Suppressor macrophage treated with lipopolysaccharide for 4 hours (primary cell): ENCODE data around the gene PROCA1.

Experiments used
- DNase-seq: peaks from one replicate; pipeline ENCODE4 v3.0.0-alpha.2; 2020

PROCA1 gene

DNA sequence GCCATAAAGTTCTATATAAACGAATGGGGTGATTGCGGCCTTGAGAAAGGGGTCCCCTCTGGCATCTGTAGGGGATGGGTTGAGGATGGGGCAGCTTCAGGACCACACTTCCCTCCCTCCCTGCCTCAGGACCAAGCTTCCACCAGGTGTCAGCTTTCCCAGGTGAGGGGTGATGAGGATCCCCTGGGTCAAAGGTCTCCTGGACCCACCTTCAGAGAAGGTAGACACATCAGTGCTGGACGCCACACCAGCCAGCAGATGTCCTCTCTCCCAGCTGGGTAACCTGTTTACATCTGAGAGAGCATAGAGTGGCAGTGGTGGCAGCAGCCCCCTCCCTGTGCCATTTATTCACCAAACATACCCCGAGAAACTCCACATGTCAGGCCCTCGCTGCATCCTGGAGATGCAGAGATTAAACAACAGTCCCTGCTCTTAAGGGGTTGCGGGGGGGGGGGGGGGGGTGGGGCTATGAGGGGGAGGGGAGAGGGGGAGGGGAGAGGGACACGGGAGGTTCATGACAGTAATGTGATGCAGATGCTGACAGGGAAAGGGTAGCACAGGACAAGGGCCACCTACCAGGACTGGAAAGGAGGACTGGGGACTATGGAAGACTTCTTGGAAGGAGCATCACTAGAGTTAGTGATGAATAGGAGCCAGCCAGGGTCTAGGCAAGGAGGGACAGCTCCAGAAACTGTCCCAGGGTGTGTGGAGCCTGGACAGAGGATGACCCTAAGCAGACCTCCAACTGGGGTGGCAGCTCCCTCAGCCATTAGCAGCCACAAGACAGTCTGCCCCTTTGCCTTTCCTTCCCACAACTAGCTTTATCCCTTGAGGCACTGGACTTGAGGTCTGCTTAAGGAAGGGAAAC is 5.0 kb downstream of the PROCA1 start:
- no peak for DNase-seq

DNA sequence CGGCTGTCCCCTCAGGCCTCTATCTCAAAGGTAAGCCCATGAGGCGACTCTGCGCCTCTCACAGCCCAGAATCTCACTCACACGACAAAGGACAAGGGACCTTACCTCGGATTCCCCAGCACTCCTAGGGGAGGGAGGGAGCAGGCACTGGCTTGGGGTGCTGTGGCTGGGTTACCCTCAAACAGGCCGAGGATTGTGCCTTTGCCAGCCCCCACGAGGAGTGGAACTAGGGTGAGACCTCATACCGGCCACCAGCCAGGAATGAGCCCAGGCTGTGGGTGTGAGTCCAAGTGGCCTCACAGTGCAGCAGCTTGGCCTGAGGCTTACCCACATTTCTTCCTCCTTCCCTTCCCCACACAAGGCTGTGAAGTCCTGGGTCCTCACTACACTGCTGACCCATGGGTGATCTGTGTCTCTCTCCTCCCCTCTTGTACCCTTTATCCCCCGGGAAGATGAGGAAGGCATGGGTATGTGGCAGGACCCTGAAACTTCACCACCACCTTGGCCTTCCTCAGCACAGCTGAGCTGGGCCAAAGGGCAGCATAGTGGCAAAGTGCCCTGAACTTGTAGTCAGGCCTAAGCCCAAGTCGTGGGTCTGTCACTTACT is 5.9 kb downstream of the PROCA1 start:
- no peak for DNase-seq

GRCh38 chr17:28705074-28705659 is 6.5 kb downstream of the PROCA1 start:
- DNase-seq = no peak

- no peak for DNase-seq
Observed at GRCh38 chr17:28704219-28704858, 7.3 kb downstream of the PROCA1 start.

- no peak for DNase-seq
Observed at GRCh38 chr17:28703552-28704218, 8.0 kb downstream of the PROCA1 start.

DNA sequence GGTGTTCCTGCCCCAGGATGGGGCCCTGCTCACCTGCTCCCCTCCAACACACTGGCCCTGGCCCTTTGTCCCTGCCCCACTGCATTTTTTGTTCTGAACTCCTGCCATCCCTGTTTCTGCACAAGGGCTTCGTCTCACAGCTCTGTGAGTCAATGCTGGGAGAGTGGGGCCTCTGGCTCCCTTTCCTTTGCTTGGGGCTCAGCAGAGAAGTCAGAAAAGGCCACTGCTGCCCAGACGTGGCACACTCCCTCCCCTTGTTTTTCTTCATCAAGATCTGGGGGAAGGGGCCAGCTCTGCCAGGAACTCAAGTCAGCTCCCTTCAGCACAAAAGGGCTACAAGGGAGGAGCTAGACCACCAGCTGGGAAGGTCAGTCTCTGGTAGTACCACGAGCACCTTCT is 8.9 kb downstream of the PROCA1 start:
- no peak for DNase-seq

- no peak for DNase-seq
Observed at GRCh38 chr17:28702026-28702751, 9.5 kb downstream of the PROCA1 start.

GRCh38 chr17:28700830-28701492 is 10.7 kb downstream of the PROCA1 start:
- DNase-seq = no peak

- DNase-seq = no peak
Observed at GRCh38 chr17:28700278-28700677, 11.4 kb downstream of the PROCA1 start.

GRCh38 chr17:28698253-28698941 is 13.3 kb downstream of the PROCA1 start:
- no peak for DNase-seq

DNA sequence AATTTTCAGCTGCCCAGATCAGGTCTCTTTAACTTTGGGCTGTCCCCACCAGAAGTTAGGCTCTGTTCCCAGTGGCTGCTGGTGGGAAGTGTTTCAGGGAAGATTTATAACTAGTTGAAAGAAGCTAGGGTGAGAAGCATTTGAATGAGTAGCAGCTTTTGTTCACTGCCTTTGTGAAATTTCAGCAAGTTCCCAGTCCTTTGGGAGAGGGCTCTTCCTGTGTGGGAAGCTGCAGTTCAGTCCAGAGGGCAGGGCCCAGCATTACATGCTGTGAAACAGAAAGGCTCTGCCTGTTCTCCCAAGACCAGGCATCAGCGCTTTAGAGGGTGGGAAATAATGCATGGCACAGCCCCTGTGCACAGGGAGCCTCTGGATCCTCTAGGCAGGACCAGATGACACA is 17.8 kb downstream of the PROCA1 start:
- no peak for DNase-seq

- no peak for DNase-seq
Observed at GRCh38 chr17:28689011-28689410, 22.7 kb downstream of the PROCA1 start.

GRCh38 chr17:28688481-28688880 is 23.2 kb downstream of the PROCA1 start:
- no peak for DNase-seq

- DNase-seq = no peak
Observed at GRCh38 chr17:28686296-28686695, 25.4 kb downstream of the PROCA1 start.

DNA sequence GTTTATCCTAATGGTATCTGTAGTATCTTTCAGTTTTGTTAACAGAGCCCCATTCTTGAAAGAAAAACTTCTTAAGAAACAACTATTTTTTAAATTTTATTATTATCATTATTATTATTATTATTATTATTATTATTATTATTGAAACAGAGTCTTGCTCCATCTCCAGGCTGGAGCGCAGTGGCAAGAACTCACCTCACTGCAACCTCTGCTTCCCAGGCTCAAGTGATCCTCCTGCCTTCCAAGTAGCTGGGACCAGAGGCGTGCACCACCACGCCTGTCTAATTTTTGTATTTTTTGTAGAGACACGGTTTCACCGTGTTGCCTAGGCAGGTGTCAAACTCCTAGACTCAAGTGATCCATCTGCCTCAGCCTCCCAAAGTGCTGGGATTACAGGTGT is 26.3 kb downstream of the PROCA1 start:
- no peak for DNase-seq

DNA sequence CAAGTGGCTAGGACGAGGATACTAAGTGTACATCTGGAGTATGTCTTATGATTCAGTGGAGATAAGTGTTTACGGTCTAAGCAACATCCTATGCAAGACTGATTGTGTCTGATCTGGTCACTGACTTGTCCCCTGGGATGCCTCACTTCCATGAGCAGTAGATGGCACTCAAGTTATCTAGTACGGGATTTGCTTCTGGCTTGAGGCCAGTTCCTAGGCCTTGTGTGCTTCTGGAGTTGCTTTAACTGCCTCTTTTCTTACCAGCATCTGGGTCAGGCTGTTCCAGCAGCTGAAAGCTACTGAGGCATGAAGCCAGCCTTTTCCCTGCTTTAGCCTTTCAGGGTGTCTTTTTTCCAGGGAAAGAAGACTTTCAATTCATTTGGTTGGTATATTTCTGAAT is 26.7 kb downstream of the PROCA1 start:
- DNase-seq = no peak

- no peak for DNase-seq
Observed at GRCh38 chr17:28682655-28683054, 29.0 kb downstream of the PROCA1 start.

DNA sequence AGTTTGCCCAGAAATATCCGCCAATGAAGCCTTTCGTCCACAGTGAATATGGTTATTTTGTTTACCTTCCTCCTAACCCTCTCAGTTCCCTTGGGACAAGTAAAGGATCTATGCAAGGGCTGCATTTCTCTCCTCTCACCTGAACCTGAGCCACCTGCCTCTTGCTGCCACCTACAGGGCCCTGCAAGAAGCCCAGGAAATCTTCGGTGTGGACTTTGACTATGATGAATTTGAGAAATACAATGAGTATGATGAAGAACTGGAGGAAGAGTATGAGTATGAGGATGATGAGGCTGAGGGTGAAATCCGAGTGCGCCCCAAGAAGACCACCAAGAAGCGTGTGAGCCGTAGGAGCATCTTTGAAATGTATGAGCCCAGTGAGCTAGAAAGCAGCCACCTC is 35.7 kb downstream of the PROCA1 start:
- no peak for DNase-seq

- no peak for DNase-seq
Observed at GRCh38 chr17:28675490-28675889, 36.2 kb downstream of the PROCA1 start.

DNA sequence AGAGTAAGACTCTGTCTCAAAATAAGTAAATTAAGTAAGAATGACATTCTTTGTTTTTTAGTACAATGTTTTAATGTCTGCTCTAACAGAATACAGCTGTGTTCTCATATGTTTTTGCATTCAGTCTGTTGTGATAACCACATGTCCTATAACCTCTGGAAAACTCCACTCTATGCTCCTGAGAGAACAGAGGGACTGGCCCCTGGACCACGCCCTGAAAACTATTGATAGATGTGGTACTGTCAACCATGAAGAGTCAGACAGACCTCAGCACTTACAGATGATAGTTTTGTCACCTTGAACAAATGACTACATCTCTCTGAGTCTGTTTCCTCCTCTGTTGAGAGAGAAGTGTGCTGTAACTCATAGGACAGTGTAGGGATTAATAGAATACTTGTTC is 41.8 kb downstream of the PROCA1 start:
- no peak for DNase-seq

DNA sequence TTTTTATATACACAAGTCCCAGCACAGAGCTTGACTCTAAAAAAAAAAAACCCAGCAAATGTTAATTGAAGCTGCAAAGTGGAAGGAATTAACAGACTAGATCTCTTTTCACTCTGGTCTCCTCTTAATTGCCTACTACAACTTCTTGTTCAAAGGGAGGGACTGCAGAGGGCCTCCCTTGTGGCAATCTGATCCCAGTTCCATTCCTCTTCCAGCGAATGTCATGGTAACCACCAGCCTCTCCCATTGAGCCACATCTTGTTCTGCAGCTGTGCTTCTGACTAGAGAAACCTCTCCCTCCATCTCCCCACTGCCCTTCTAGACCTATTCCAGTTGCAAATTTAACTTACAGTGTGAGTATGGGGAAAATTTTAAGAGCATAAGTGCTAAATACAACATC is 43.8 kb downstream of the PROCA1 start:
- no peak for DNase-seq
